NCI-H128 (cell line): Measurements from ENCODE around the gene SART3.

ENCODE experiments used
- DNase-seq: peaks from one replicate; lab custom pipeline; 2025; ENCODE audit not compliant: unreplicated experiment; lab: John Stamatoyannopoulos, UW

The SART3 gene

DNA sequence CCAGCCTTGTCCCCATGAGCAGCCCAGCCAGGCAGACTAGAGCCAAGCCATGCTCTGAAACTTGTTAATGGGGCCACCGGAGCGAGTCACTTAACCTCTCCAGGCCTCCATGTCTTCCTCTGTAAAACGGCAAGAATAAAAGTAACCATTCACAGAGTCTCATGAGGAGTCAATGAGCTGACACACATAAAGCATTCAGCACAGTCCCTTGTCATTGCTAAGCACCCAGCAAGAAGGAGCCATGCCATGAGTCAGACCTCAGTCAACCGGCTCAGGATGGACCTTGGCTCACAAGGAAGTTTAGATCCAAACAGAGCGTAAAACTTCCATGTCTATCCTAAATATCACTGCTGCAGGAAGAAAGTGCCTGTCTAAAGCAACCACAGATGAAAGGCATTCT lies 35.3 kb downstream of the SART3 start:
- DNase-seq: no peak

DNA sequence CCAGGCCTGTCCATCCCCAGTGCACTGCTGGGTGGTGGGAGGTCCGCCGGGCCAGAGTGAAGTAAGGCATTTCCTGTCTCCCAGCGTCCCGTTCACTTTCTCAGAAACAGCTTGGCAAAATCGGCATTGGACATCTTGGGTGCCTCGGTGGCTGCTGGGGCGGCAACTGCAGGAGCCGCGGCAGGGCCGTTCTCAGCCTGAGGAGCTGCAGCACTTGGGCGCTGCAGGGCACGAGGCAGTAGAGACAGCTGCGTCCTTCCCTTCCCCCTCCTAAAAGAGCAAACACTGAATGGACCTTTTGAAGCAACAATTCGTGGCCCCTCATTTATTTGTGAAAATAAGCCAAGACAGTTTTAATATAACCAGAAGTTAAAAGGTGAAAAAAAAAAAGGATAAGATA lies 37.6 kb downstream of the SART3 start:
- no peak for DNase-seq

GRCh38 chr12:108519558-108519957 lies 41.4 kb downstream of the SART3 start:
- DNase-seq: no peak

- DNase-seq: no peak
Measured at GRCh38 chr12:108518716-108519496, 42.1 kb downstream of the SART3 start.

DNA sequence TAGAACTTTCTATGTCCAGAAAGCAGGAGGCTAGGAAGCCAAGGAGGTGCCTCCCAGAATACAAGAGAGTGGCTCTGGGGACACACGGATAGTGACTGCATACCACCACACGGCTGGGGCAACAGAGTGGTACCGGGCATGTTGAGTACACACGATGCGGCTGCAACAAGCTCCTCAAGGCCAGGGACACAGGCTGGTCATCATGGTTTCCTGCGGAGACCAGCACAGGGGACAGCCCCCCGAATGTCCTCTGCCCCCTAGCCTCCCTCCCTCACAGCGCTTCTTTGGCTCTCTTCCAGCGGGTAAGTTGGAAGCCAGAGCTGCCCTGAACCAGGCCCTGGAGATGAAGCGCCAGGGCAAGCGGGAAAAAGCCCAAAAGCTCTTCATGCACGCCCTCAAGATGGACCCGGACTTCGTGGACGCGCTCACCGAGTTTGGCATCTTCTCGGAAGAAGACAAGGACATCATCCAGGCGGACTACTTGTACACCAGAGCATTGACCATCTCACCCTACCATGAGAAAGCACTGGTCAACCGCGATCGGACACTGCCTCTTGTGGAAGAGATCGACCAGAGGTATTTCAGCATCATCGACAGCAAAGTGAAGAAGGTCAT lies 42.8 kb downstream of the SART3 start:
- no peak for DNase-seq

GRCh38 chr12:108517288-108518100 lies 43.5 kb downstream of the SART3 start:
- DNase-seq: no peak

DNA sequence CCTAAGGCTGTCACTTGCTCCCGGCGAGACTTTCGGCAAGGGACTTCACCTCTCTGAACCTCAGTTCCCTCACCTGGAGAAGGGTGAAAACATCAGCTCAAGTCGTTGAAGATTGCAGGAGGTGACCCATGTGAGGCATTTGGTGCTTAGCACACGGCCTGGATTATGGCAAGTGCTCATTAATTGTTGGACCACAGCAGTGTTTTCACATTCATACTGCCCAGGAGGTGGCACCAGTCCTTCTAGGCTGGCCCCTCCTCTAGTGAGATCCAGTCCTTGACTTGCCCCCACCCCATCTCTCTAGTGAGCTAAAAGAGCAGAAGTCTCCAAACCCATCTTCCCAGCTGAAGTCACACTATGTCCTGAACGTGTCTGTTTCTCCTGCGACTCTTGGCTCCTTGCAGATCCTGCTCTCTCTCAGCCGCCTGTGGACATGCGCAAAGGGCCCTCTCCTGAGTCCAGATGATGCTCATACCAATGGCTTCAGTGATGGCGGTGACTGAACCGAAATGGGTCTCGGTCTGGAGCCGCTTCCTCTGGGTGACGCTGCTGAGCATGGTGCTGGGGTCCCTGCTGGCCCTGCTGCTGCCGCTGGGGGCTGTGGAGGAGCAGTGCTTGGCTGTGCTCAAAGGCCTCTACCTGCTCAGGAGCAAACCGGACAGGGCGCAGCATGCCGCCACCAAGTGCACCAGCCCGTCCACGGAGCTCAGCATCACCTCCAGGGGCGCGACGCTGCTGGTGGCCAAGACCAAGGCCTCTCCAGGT lies 44.3 kb downstream of the SART3 start:
- DNase-seq: no peak

- no peak for DNase-seq
Measured at GRCh38 chr12:108515916-108516315, 45.1 kb downstream of the SART3 start.

- peak; percentile 99 for DNase-seq
Measured at GRCh38 chr12:108514973-108515814, 45.8 kb downstream of the SART3 start, which contains the start of gene FICD. Gene FICD (plus strand): TSS chr12:108515277. CDS start chr12:108516973, 1,696 bp downstream.

DNA sequence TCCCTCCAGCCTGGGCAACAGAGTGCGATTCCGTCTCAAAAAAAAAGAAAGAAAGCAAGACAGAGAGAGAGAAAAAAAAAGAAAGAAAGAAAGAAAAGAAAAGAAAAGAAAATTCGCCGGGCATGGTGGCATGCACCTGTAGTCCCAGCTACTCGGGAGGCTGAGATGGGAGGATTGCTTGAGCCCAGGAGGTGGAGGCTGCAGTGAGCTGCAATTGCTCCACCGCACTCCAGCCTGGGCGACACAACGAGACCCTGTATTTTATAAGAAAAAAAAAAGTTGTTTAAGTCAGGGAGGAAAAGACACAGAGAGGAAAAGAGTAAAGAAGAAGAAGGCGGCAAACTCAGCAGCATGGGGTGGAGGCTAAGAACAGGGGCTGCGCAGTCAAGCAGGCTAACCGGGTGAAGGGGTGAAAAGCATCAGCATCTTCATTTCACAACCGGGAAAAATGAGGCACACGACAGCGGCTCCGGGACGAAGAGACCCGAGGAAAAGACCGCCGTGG lies 46.5 kb downstream of the SART3 start:
- no peak for DNase-seq

- DNase-seq: peak; percentile 38
Measured at GRCh38 chr12:108511633-108512540, 49.1 kb downstream of the SART3 start.

GRCh38 chr12:108510836-108511235 lies 50.1 kb downstream of the SART3 start:
- DNase-seq: no peak

GRCh38 chr12:108509806-108510205 lies 51.2 kb downstream of the SART3 start:
- DNase-seq: no peak

DNA sequence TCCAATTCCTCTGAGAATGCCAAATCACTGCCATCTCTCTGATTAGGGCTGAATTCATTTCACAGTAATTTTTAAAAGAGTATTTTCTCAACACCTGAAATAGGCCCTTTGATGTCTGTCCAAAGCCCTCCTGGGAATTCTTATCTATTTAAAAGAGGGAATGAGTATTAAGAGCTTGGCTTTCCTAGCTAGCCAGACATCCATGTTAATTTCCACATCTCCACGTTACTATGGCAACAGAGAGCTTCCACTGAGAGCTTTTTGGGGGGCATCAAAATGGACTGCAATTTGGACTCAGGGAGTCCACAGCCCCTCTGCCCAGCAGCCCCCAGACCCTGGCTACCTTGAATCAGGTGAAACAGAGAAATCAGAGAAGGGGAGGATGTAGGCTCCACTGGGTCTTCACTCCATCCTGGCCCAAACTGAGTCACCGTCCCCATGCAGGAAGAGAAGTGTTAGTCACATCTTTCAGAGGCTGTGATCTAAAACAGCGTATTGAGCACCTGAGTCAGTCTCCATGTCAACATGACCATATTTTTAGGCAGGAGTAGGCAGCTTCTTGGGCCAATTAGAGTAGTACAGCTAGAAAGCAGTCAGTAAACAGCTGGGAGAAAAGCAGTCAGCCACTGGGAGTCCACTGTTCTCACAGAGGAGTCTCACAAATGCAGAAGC lies 52.9 kb downstream of the SART3 start:
- DNase-seq: no peak

DNA sequence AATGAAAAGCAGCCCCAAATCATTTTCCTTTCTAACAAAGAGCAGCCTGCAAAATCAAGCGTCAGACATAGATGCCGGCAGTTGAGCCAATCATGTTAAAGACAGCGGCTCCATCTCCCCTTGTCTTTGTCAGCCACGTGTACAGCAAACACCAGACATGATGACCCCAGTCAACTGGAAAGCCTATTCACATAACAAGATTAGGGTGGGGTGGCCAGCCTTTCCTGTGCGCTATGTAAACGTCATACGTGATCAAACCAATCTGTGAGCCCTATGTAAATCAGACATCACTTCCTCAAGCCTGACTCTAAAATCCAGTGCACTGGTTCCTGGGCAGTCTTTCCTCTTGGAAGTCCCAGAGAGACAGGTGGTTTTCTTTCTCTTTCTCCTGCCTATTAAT lies 55.8 kb downstream of the SART3 start:
- DNase-seq: no peak

GRCh38 chr12:108502922-108503321 lies 58.1 kb downstream of the SART3 start:
- DNase-seq: no peak

DNA sequence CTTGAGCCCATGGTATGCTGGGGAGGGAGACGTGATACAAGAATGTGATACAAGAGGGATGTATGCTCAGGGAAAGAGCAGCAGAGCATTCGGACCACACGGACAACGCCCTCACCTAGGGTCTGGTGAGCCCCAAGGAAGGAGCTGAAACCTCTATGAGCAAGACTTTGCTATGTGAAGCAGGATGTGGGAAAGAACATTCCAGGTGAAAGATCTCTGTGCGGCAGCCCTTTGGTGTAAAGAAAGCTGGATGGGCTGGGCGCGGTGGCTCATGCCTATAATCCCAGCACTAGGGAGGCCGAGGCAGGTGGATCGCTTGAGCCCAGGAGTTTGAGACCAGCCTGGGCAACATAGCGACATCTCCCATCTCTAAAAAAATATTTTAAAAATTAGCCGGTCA lies 62.8 kb downstream of the SART3 start:
- no peak for DNase-seq

GRCh38 chr12:108495823-108496579 lies 65.0 kb downstream of the SART3 start:
- DNase-seq: no peak
